Astrocyte (in vitro differentiated cells and primary cell): Measurements from ENCODE around the gene SLC39A3. TPM values are rescaled to one million over a fixed set of nuclear protein-coding genes. Genes with fewer than 3 reads are reported as not detected.

ENCODE experiments used
- DNase-seq: peaks from one replicate; pipeline ENCODE4 v3.0.0-alpha.2; 2010; ENCODE audit warnings: low read depth
- FAIRE-seq: peaks from 2 replicates; lab custom pipeline; 2011; peaks lifted over from hg19 to GRCh38; lab: Jason Lieb, UNC
- H2AFZ ChIP-seq: 2 replicates; pipeline ENCODE4 v1.6.0; 2012; ENCODE audit warnings: low read depth, low read length, inconsistent platforms
- H3K27ac ChIP-seq: 2 replicates; pipeline ENCODE4 v1.5.1; 2011; ENCODE audit warnings: low read depth, low read length, inconsistent platforms
- H3K27me3 ChIP-seq: 2 replicates; pipeline ENCODE4 v1.6.0; 2011; ENCODE audit warnings: low read length, inconsistent platforms; ENCODE audit not compliant: insufficient read depth
- H3K36me3 ChIP-seq: 2 replicates; pipeline ENCODE4 v1.5.1; 2011; ENCODE audit warnings: low read length, inconsistent platforms; ENCODE audit not compliant: insufficient read depth
- H3K4me1 ChIP-seq: 2 replicates; pipeline ENCODE4 v1.5.1; 2011; ENCODE audit warnings: low read length, inconsistent platforms; ENCODE audit not compliant: insufficient read depth
- H3K4me2 ChIP-seq: 2 replicates; pipeline ENCODE4 v1.6.0; 2012; ENCODE audit warnings: low read length, inconsistent platforms
- H3K4me3 ChIP-seq: 2 replicates; pipeline ENCODE4 v1.5.1; 2011; ENCODE audit warnings: low read depth, mild to moderate bottlenecking, low read length, inconsistent platforms; ENCODE audit not compliant: insufficient read depth
- H3K79me2 ChIP-seq: 2 replicates; pipeline ENCODE4 v1.6.0; 2012; ENCODE audit warnings: mild to moderate bottlenecking, low read length, inconsistent platforms; ENCODE audit not compliant: insufficient read depth
- H3K9ac ChIP-seq: 2 replicates; pipeline ENCODE4 v1.6.0; 2012; ENCODE audit warnings: mild to moderate bottlenecking, low read length, inconsistent platforms
- H3K9me3 ChIP-seq: 2 replicates; pipeline ENCODE4 v1.5.1; 2012; ENCODE audit warnings: low read depth, mild to moderate bottlenecking, low read length, inconsistent platforms; ENCODE audit not compliant: insufficient read depth
- H4K20me1 ChIP-seq: 2 replicates; pipeline ENCODE4 v1.6.0; 2012; ENCODE audit warnings: low read length, inconsistent platforms; ENCODE audit not compliant: insufficient read depth
- H3K27ac Mint-ChIP-seq: one replicate; pipeline ENCODE4 v1.8.0; 2021; ENCODE audit warnings: mild to moderate bottlenecking, mixed read lengths; ENCODE audit not compliant: unreplicated experiment
- H3K27me3 Mint-ChIP-seq: one replicate; pipeline ENCODE4 v1.8.0; 2021; ENCODE audit warnings: low read depth, mixed read lengths; ENCODE audit not compliant: unreplicated experiment
- H3K36me3 Mint-ChIP-seq: one replicate; pipeline ENCODE4 v1.8.0; 2021; ENCODE audit warnings: low read depth, mixed read lengths; ENCODE audit not compliant: unreplicated experiment
- H3K4me1 Mint-ChIP-seq: one replicate; pipeline ENCODE4 v1.8.0; 2021; ENCODE audit warnings: low read depth, mixed read lengths; ENCODE audit not compliant: unreplicated experiment
- H3K4me3 Mint-ChIP-seq: one replicate; pipeline ENCODE4 v1.8.0; 2021; ENCODE audit warnings: mild to moderate bottlenecking, moderate library complexity, mixed read lengths; ENCODE audit not compliant: unreplicated experiment
- H3K9me3 Mint-ChIP-seq: one replicate; pipeline ENCODE4 v1.8.0; 2021; ENCODE audit warnings: mild to moderate bottlenecking, mixed read lengths; ENCODE audit not compliant: unreplicated experiment
- EZH2 ChIP-seq: IDR thresholded peaks from 2 replicates; pipeline ENCODE4 v1.6.1; 2012; ENCODE audit warnings: mild to moderate bottlenecking, low read length, inconsistent platforms; ENCODE audit not compliant: insufficient read depth
- total RNA-seq: library from RNA; stranded (reverse); gene quantifications from 2 replicates; pipeline ENCODE4 v1.2.1, GENCODE V29; 2021
- TF ChIP-seq, protein P1 (sequence below): IDR thresholded peaks from 2 replicates; pipeline ENCODE4 v1.5.1; 2011; ENCODE audit warnings: low read depth, mild to moderate bottlenecking, inconsistent platforms, low read length, moderate library complexity; ENCODE audit not compliant: insufficient read depth

The SLC39A3 gene
- total RNA-seq, 1 donor from 2014 or later = 30.0 TPM

DNA sequence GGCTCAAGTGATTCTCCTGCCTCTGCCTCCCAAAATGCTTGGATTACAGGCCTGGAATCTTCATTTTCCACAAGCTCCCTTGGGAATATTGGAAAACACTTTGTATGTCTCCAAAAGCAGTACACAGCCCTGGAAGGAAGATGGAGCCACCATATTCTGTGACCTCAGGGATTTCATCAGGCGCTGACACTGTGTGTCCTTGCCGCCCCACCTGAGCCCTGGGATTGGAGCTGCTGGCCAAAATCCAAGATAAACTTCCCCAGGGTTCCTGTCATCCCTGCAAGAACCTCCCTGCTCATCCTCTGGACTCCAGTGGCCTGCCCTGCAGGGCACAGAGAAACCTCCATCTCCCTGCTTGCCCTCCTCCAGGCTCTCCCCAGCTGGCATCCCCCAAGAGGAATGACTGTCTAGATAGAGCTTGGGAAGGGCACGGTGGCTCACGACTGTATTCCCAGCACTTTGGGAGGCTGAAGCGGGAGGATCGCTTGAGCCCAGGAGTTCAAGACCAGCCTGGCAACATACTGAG is 36.1 kb downstream of the SLC39A3 start:
- no peaks in the 10 kb centered on the region for H3K9me3 ChIP-seq
- no peaks in the 10 kb centered on the region for H3K9me3 Mint-ChIP-seq
- H3K27ac Mint-ChIP-seq = no peak overlapping the region
- no peak for FAIRE-seq
- peaks cover 31% of the 10 kb centered on the region for H3K27me3 ChIP-seq
- no peak overlapping the region for H3K4me2 ChIP-seq
- TF ChIP-seq EZH2 = no peak
- TF ChIP-seq, protein P1, sequence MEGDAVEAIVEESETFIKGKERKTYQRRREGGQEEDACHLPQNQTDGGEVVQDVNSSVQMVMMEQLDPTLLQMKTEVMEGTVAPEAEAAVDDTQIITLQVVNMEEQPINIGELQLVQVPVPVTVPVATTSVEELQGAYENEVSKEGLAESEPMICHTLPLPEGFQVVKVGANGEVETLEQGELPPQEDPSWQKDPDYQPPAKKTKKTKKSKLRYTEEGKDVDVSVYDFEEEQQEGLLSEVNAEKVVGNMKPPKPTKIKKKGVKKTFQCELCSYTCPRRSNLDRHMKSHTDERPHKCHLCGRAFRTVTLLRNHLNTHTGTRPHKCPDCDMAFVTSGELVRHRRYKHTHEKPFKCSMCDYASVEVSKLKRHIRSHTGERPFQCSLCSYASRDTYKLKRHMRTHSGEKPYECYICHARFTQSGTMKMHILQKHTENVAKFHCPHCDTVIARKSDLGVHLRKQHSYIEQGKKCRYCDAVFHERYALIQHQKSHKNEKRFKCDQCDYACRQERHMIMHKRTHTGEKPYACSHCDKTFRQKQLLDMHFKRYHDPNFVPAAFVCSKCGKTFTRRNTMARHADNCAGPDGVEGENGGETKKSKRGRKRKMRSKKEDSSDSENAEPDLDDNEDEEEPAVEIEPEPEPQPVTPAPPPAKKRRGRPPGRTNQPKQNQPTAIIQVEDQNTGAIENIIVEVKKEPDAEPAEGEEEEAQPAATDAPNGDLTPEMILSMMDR = no peak
- H3K4me1 ChIP-seq = no peaks in the 10 kb centered on the region
- no peaks in the 10 kb centered on the region for H3K4me1 Mint-ChIP-seq
- H3K36me3 Mint-ChIP-seq = no peaks in the 10 kb centered on the region
- H3K9ac ChIP-seq = no peak overlapping the region
- no peaks in the 10 kb centered on the region for H4K20me1 ChIP-seq
- peaks cover 13% of the 10 kb centered on the region for H3K27me3 Mint-ChIP-seq
- H3K79me2 ChIP-seq = no peaks in the 10 kb centered on the region
- H3K4me3 Mint-ChIP-seq = no peak overlapping the region
- H3K36me3 ChIP-seq = no peaks in the 10 kb centered on the region
- no peak overlapping the region for H3K4me3 ChIP-seq
- no peak overlapping the region for H3K27ac ChIP-seq
- no peak overlapping the region for H2AFZ ChIP-seq
- DNase-seq = no peak

DNA sequence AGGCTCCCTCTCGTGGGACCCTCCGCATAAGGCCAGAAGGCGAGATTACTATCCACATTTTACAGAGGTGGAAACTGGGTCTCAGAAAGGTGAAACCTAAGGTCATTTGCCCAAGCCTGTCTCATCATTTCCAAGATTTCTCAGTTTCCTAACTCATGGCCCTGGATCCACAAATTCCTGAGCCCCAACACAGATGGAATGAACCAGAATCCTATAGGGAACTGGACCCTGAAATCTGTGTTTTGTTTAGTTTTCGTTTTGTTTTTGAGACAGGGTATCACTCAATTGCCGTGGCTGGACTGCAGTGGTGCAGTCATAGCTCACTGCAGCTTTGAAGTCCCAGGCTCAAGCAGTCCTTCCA is 36.8 kb downstream of the SLC39A3 start:
- Histone ChIP-seq H3K9ac (no peak overlapping the region), H3K79me2 (no peaks in the 10 kb centered on the region), H4K20me1 (no peaks in the 10 kb centered on the region), H3K9me3 (no peaks in the 10 kb centered on the region), H3K27ac (no peak overlapping the region), H3K36me3 (no peaks in the 10 kb centered on the region), H2AFZ (no peak overlapping the region), H3K4me2 (no peak overlapping the region), H3K27me3 (peaks cover 34% of the 10 kb centered on the region), H3K4me3 (no peak overlapping the region), H3K4me1 (no peaks in the 10 kb centered on the region)
- DNase-seq (no peak), FAIRE-seq (no peak)
- peaks cover 16% of the 10 kb centered on the region for H3K27me3 Mint-ChIP-seq
- H3K9me3 Mint-ChIP-seq = no peaks in the 10 kb centered on the region
- no peaks in the 10 kb centered on the region for H3K4me1 Mint-ChIP-seq
- no peak overlapping the region for H3K27ac Mint-ChIP-seq
- no peaks in the 10 kb centered on the region for H3K36me3 Mint-ChIP-seq
- TF ChIP-seq, protein P1 = no peak
- no peak for TF ChIP-seq EZH2
- H3K4me3 Mint-ChIP-seq = peak overlapping the region; percentile 77
